Endodermal cell (in vitro differentiated cells): Measurements from ENCODE around the gene CLCC1. TPM values are rescaled to one million over a fixed set of nuclear protein-coding genes. Genes with fewer than 3 reads are reported as not detected.

ENCODE experiments used
- DNase-seq: peaks from one replicate; pipeline ENCODE4 v3.0.0-alpha.2; 2017
- H3K27ac ChIP-seq: 2 replicates; pipeline ENCODE4 v1.5.1; 2013; ENCODE audit warnings: mild to moderate bottlenecking, low read depth, low read length, moderate library complexity
- H3K27me3 ChIP-seq: 2 replicates; pipeline ENCODE4 v1.6.1; 2013; ENCODE audit warnings: mild to moderate bottlenecking, low read length, moderate library complexity; ENCODE audit not compliant: insufficient read depth, control insufficient read depth, poor library complexity, severe bottlenecking
- H3K36me3 ChIP-seq: 2 replicates; pipeline ENCODE4 v1.7.0; 2013; ENCODE audit warnings: mild to moderate bottlenecking, low read length, moderate library complexity; ENCODE audit not compliant: control insufficient read depth, insufficient read depth
- H3K4me1 ChIP-seq: one replicate; pipeline ENCODE4 v1.7.0; 2013; ENCODE audit warnings: low read length; ENCODE audit not compliant: control insufficient read depth, insufficient read depth
- H3K4me3 ChIP-seq: 2 replicates; pipeline ENCODE4 v1.5.1; 2013; ENCODE audit warnings: mild to moderate bottlenecking, low read length, moderate library complexity
- H3K9ac ChIP-seq: 2 replicates; pipeline ENCODE4 v1.6.1; 2013; ENCODE audit warnings: mild to moderate bottlenecking, low read length, moderate library complexity; ENCODE audit not compliant: poor library complexity, severe bottlenecking; ENCODE audit errors: extremely low read depth
- H3K9me3 ChIP-seq: 2 replicates; pipeline ENCODE4 v1.6.1; 2013; ENCODE audit warnings: mild to moderate bottlenecking, low read length, moderate library complexity; ENCODE audit not compliant: control insufficient read depth
- H3K27ac Mint-ChIP-seq: 2 replicates; pipeline ENCODE4 v1.8.0; 2020; ENCODE audit warnings: mixed read lengths
- H3K27me3 Mint-ChIP-seq: 2 replicates; pipeline ENCODE4 v1.8.0; 2021; ENCODE audit warnings: mild to moderate bottlenecking, mixed read lengths; ENCODE audit not compliant: insufficient read depth
- H3K36me3 Mint-ChIP-seq: 2 replicates; pipeline ENCODE4 v1.8.0; 2020; ENCODE audit warnings: low read depth, mixed read lengths
- H3K4me1 Mint-ChIP-seq: 2 replicates; pipeline ENCODE4 v1.8.0; 2020; ENCODE audit warnings: mixed read lengths
- H3K4me3 Mint-ChIP-seq: 2 replicates; pipeline ENCODE4 v1.8.0; 2020; ENCODE audit warnings: mild to moderate bottlenecking, moderate library complexity, mixed read lengths
- H3K9me3 Mint-ChIP-seq: 2 replicates; pipeline ENCODE4 v1.8.0; 2020; ENCODE audit warnings: mild to moderate bottlenecking, mixed read lengths
- WGBS, 2 experiments: methylation state at CpG; one replicate each; pipeline versions ENCODE4 v1.1.5 to v1.1.7; 2013; ENCODE audit warnings: missing lambda C conversion rate in 2 of 2, mixed read lengths in 1 of 2; ENCODE audit not compliant: insufficient coverage in 1 of 2, insufficient read length in 1 of 2; 5-methylcytosine and 5-hydroxymethylcytosine counted together
- total RNA-seq, 2 donors: library from RNA; stranded (reverse); fragmentation: NEBNext Ultra II Directional in 1 of 2; extraction: Animal tissue kit (Norgen Biotek cat#: 25700) in 1 of 2; gene quantifications; 2 replicates in 1 of 2; 3 replicates in 1 of 2; pipeline ENCODE4 v1.2.1, GENCODE V29; 2021
- TF ChIP-seq, protein P1 (sequence below): fragments of 200-600 bp; sonication (generic); conservative IDR thresholded peaks from 2 replicates; pipeline ENCODE4 v1.5.0; 2021; ENCODE audit warnings: antibody characterized with exemption, mild to moderate bottlenecking

CLCC1 gene
- total RNA-seq, 2 donors from 2014 or later, result 19.4 to 25.3 TPM

GRCh38 chr1:108969346-108969745, 6.1 kb upstream of the CLCC1 start:
- no peak overlapping the region for H3K4me3 ChIP-seq
- no peak overlapping the region for H3K27ac ChIP-seq
- no peak for DNase-seq
- no peaks in the 10 kb centered on the region for H3K27me3 ChIP-seq
- Mint-ChIP-seq H3K27me3 (no peaks in the 10 kb centered on the region), H3K27ac (no peak overlapping the region), H3K4me1 (no peaks in the 10 kb centered on the region), H3K36me3 (peaks cover 6% of the 10 kb centered on the region), H3K9me3 (no peaks in the 10 kb centered on the region), H3K4me3 (no peak overlapping the region)
- no peaks in the 10 kb centered on the region for H3K4me1 ChIP-seq
- TF ChIP-seq, protein P1, sequence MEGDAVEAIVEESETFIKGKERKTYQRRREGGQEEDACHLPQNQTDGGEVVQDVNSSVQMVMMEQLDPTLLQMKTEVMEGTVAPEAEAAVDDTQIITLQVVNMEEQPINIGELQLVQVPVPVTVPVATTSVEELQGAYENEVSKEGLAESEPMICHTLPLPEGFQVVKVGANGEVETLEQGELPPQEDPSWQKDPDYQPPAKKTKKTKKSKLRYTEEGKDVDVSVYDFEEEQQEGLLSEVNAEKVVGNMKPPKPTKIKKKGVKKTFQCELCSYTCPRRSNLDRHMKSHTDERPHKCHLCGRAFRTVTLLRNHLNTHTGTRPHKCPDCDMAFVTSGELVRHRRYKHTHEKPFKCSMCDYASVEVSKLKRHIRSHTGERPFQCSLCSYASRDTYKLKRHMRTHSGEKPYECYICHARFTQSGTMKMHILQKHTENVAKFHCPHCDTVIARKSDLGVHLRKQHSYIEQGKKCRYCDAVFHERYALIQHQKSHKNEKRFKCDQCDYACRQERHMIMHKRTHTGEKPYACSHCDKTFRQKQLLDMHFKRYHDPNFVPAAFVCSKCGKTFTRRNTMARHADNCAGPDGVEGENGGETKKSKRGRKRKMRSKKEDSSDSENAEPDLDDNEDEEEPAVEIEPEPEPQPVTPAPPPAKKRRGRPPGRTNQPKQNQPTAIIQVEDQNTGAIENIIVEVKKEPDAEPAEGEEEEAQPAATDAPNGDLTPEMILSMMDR, result no peak
- H3K36me3 ChIP-seq, result peaks cover 10% of the 10 kb centered on the region
- H3K9me3 ChIP-seq, result no peaks in the 10 kb centered on the region
- no peak overlapping the region for H3K9ac ChIP-seq

GRCh38 chr1:108962681-108963051, 618 bp downstream of the CLCC1 start:
- Histone ChIP-seq H3K4me1 (no peaks in the 10 kb centered on the region), H3K4me3 (peak overlapping the region; percentile 91), H3K27me3 (no peaks in the 10 kb centered on the region), H3K27ac (peak overlapping the region; percentile 77), H3K9me3 (no peaks in the 10 kb centered on the region), H3K9ac (peak overlapping the region; percentile 96), H3K36me3 (peaks cover 4% of the 10 kb centered on the region)
- 20 to 37% methylated on average over 7 to 12 of the region's 12 CpGs for WGBS, 2 experiments
- peak overlapping the region; percentile 75 for H3K4me3 Mint-ChIP-seq
- H3K4me1 Mint-ChIP-seq, result peaks cover 7% of the 10 kb centered on the region
- no peaks in the 10 kb centered on the region for H3K36me3 Mint-ChIP-seq
- TF ChIP-seq, protein P1, result no peak
- H3K9me3 Mint-ChIP-seq, result no peaks in the 10 kb centered on the region
- peak overlapping the region; percentile 93 for H3K27ac Mint-ChIP-seq
- H3K27me3 Mint-ChIP-seq, result no peaks in the 10 kb centered on the region
- DNase-seq, result peak; percentile 73

- Mint-ChIP-seq H3K27ac (peak overlapping the region; percentile 93), H3K27me3 (no peaks in the 10 kb centered on the region)
- TF ChIP-seq, protein P1, result no peak
Observed at GRCh38 chr1:108961752-108962486, 1.4 kb downstream of the CLCC1 start.

More at GRCh38 chr1:108961752-108962486, 1.4 kb downstream of the CLCC1 start:
- H3K9ac ChIP-seq, result peak overlapping the region; percentile 96
- H3K9me3 Mint-ChIP-seq, result no peaks in the 10 kb centered on the region
- no peaks in the 10 kb centered on the region for H3K36me3 Mint-ChIP-seq
- H3K4me1 ChIP-seq, result no peaks in the 10 kb centered on the region
- H3K4me3 Mint-ChIP-seq, result peak overlapping the region; percentile 75
- H3K4me3 ChIP-seq, result peak overlapping the region; percentile 91
- 88 to 92% methylated on average over 13 to 14 of the region's 15 CpGs for WGBS, 2 experiments
- H3K27ac ChIP-seq, result no peak overlapping the region
- H3K9me3 ChIP-seq, result no peaks in the 10 kb centered on the region
- DNase-seq, result no peak
- H3K27me3 ChIP-seq, result no peaks in the 10 kb centered on the region
- H3K36me3 ChIP-seq, result peaks cover 4% of the 10 kb centered on the region
- H3K4me1 Mint-ChIP-seq, result peaks cover 7% of the 10 kb centered on the region
